ENCODE results near the gene TUBB2A. TPM values are rescaled to one million over a fixed set of nuclear protein-coding genes. Genes with fewer than 3 reads are reported as not detected.

Gene TUBB2A
- total and polyA plus RNA-seq, 2 of the 4 experiments (the other 2 are of a cell fraction): 164 to 264 TPM

- dilution Hi-C loops (cut with HindIII; ENCODE audit: low sequenced_read_pairs, unreplicated experiment): no loop called here
- Histone ChIP-seq H3K27ac (ENCODE audit: insufficient read depth, low read length) (peak within 1 kb of the TSS; percentile 79), H3K56ac (ENCODE audit: extremely low read depth, insufficient read depth, low read length) (peak within 1 kb of the TSS; percentile 66), H3K79me1 (ENCODE audit: low read depth in 1 of 2, low read length in 2 of 2) (peaks cover 8 to 12% of the 10 kb centered on the region in 2 experiments), H2BK5ac (ENCODE audit: low read depth, low read length, poor library complexity, severe bottlenecking) (peak within 1 kb of the TSS; percentile 94), H4K20me1 (ENCODE audit: insufficient read depth, low read length) (no peaks in the 10 kb centered on the region; the same call in 1 of the 2 replicates), H3K23ac (ENCODE audit: low read depth, low read length) (peak within 1 kb of the TSS; percentile 81), H4K91ac (ENCODE audit: insufficient read depth, low read depth, low read length) (peak within 1 kb of the TSS; percentile 94), H3K18ac (ENCODE audit: low read depth, low read length) (peak within 1 kb of the TSS; percentile 63), H3K36me3 (ENCODE audit: control insufficient read depth, insufficient read depth, low read length) (peaks cover 13% of the 10 kb centered on the region), H3K27me3 (ENCODE audit: control insufficient read depth, insufficient read depth, low read length) (no peaks in the 10 kb centered on the region), H2BK120ac (ENCODE audit: low read depth, low read length) (peak within 1 kb of the TSS; percentile 91), H3K14ac (replicated peaks; ENCODE audit: low read depth, low read length) (peak within 1 kb of the TSS; percentile 91), H2AK9ac (replicated peaks; ENCODE audit: low read depth, low read length, poor library complexity) (peak within 1 kb of the TSS; percentile 75), H2AK5ac (ENCODE audit: low read depth, low read length) (peak within 1 kb of the TSS; percentile 66; the same call in 1 of the 2 replicates), H2AFZ (replicated peaks; ENCODE audit: low read length, poor library complexity) (peak within 1 kb of the TSS; percentile 97), H3K9me3 (ENCODE audit: control insufficient read depth, insufficient read depth, low read length) (no peaks in the 10 kb centered on the region), H3K9ac (ENCODE audit: low read depth, low read length) (peak within 1 kb of the TSS; percentile 93), H4K5ac (ENCODE audit: low read depth, low read length) (peak within 1 kb of the TSS; percentile 78), H2BK20ac (ENCODE audit: low read depth, low read length) (peak within 1 kb of the TSS; percentile 52; the same call in 1 of the 2 replicates), H3K4ac (ENCODE audit: low read depth, low read length) (peak within 1 kb of the TSS; percentile 93), H3K4me3 (ENCODE audit: insufficient read depth, low read depth, low read length) (peak within 1 kb of the TSS; percentile 72), H3K9me1 (ENCODE audit: insufficient read depth, low read length) (no peaks in the 10 kb centered on the region; the same call in 1 of the 2 replicates), H4K8ac (ENCODE audit: low read depth in 2 of 2, low read length in 2 of 2) (peak within 1 kb of the TSS; percentile 69 to 89; a peak in 3 of 4 replicates), H2BK15ac (ENCODE audit: low read depth, low read length) (no peak within 1 kb of the TSS; the same call in 2 of the 3 replicates), H3K4me2 (ENCODE audit: low read depth, low read length) (peak within 1 kb of the TSS; percentile 97), H3K4me1 (ENCODE audit: control insufficient read depth, insufficient read depth, low read length) (no peaks in the 10 kb centered on the region)
- CTCF ChIA-PET: no interaction called here
- POLR2A ChIA-PET (ENCODE audit: unreplicated experiment): no interaction called here
- no TSS peak for BruUV-seq (replicated peaks)
- intact Hi-C loops (cut with micrococcal nuclease): no loop called here
- no peak for TF ChIP-seq MAFK (IDR thresholded peaks at IDR 0.05; ENCODE audit: low read depth, low read length)
- TF ChIP-seq POLR2A (IDR thresholded peaks at IDR 0.05; ENCODE audit: low read depth, low read length): peak; percentile 76
- no peak for TF ChIP-seq RAD21 (IDR thresholded peaks at IDR 0.05; ENCODE audit: low read length)
- no peak for TF ChIP-seq BHLHE40 (IDR thresholded peaks at IDR 0.05; ENCODE audit: low read depth, low read length)
- TF ChIP-seq NFE2L2 (IDR thresholded peaks at IDR 0.05; ENCODE audit: low read depth, low read length): no peak
- TF ChIP-seq CTCF (conservative IDR thresholded peaks at IDR 0.05; ENCODE audit: low read depth, low read length): no peak
- TF ChIP-seq FOS (IDR thresholded peaks at IDR 0.05; ENCODE audit: low read depth, low read length): no peak
- no peak for TF ChIP-seq RCOR1 (IDR thresholded peaks at IDR 0.05; ENCODE audit: insufficient replicate concordance, low read length)
- TF ChIP-seq MAZ (IDR thresholded peaks at IDR 0.05; ENCODE audit: borderline replicate concordance, low read depth, low read length): peak; percentile 73; the same call in 1 of the 2 replicates
- 0 out of 2 replicates have a peak, but pooled peaks have one; percentile 28 for TF ChIP-seq MXI1 (IDR thresholded peaks at IDR 0.05; ENCODE audit: borderline replicate concordance, low read depth, low read length)
- TF ChIP-seq CHD1 (IDR thresholded peaks at IDR 0.05; ENCODE audit: low read depth, low read length): no peak
- WGBS, 2 experiments (ENCODE audit: extremely low coverage in 2 of 2, insufficient read length in 1 of 2): 0% methylated on average over 46 of the region's 89 CpGs; no CpG with 5 or more reads in 1 of the 2 experiments
- in situ Hi-C loops (cut with MboI; ENCODE audit: low sequenced_read_pairs): loop anchor here (25.0 kb wide), 1 partner anchor 869 kb away; no protein-coding TSS in a partner anchor
- ATAC-seq (ENCODE audit: low read depth) (peak; percentile 97), DNase-seq (peak; percentile 89)
Observed at GRCh38 chr6:3118353-3119039, 38.8 kb downstream of the TUBB2A start, which contains the start of gene BPHL. Gene BPHL, plus strand, starts transcription at chr6:3118711. Its CDS starts 30 bp downstream, at chr6:3118741.

Measured in IMR-90 (cell line).